ENCODE results near the gene DEFB132.

DEFB132 gene

GRCh38 chr20:235891-236290 is 21.6 kb upstream of the DEFB132 start:
- ATAC-seq, result peak; percentile 89
- TF ChIP-seq, protein P1, sequence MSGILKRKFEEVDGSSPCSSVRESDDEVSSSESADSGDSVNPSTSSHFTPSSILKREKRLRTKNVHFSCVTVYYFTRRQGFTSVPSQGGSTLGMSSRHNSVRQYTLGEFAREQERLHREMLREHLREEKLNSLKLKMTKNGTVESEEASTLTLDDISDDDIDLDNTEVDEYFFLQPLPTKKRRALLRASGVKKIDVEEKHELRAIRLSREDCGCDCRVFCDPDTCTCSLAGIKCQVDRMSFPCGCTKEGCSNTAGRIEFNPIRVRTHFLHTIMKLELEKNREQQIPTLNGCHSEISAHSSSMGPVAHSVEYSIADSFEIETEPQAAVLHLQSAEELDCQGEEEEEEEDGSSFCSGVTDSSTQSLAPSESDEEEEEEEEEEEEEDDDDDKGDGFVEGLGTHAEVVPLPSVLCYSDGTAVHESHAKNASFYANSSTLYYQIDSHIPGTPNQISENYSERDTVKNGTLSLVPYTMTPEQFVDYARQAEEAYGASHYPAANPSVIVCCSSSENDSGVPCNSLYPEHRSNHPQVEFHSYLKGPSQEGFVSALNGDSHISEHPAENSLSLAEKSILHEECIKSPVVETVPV (CRISPR knock-in tag; IDR thresholded peaks at IDR 0.05), result no peak
- TF ChIP-seq ZNF8 (CRISPR knock-in tag; IDR thresholded peaks at IDR 0.05) (no peak), ISL1 (CRISPR knock-in tag; IDR thresholded peaks at IDR 0.05) (no peak), TSHZ2 (CRISPR knock-in tag; IDR thresholded peaks at IDR 0.05) (no peak), ZNF70 (CRISPR knock-in tag; IDR thresholded peaks at IDR 0.05) (no peak), TCF4 (CRISPR knock-in tag; IDR thresholded peaks at IDR 0.05; ENCODE audit: borderline replicate concordance) (no peak), OSR1 (CRISPR knock-in tag; IDR thresholded peaks at IDR 0.05) (no peak), CREB5 (CRISPR knock-in tag; IDR thresholded peaks at IDR 0.05; ENCODE audit: low read depth) (no peak), ARNTL (CRISPR knock-in tag; IDR thresholded peaks at IDR 0.05; ENCODE audit: borderline replicate concordance, low read depth) (no peak), TOX (CRISPR knock-in tag; IDR thresholded peaks at IDR 0.05; ENCODE audit: borderline replicate concordance) (no peak)

- ATAC-seq, result no peak
- TF ChIP-seq PPARA (CRISPR knock-in tag; IDR thresholded peaks at IDR 0.05; ENCODE audit: borderline replicate concordance) (no peak), ZNF8 (CRISPR knock-in tag; IDR thresholded peaks at IDR 0.05) (no peak), ZNF70 (CRISPR knock-in tag; IDR thresholded peaks at IDR 0.05) (no peak), ZC3H10 (CRISPR knock-in tag; IDR thresholded peaks at IDR 0.05) (no peak), ESRRG (CRISPR knock-in tag; IDR thresholded peaks at IDR 0.05) (no peak), OSR1 (CRISPR knock-in tag; IDR thresholded peaks at IDR 0.05) (no peak), ZNF565 (CRISPR knock-in tag; conservative IDR thresholded peaks at IDR 0.05; ENCODE audit: low read depth) (no peak), CSDC2 (CRISPR knock-in tag; IDR thresholded peaks at IDR 0.05) (no peak), ISL1 (CRISPR knock-in tag; IDR thresholded peaks at IDR 0.05) (no peak), GLIS3 (CRISPR knock-in tag; IDR thresholded peaks at IDR 0.05) (no peak), TOX (CRISPR knock-in tag; IDR thresholded peaks at IDR 0.05; ENCODE audit: borderline replicate concordance) (no peak)
- TF ChIP-seq, protein P1 (CRISPR knock-in tag; IDR thresholded peaks at IDR 0.05), result no peak
- TF ChIP-seq, protein P2, sequence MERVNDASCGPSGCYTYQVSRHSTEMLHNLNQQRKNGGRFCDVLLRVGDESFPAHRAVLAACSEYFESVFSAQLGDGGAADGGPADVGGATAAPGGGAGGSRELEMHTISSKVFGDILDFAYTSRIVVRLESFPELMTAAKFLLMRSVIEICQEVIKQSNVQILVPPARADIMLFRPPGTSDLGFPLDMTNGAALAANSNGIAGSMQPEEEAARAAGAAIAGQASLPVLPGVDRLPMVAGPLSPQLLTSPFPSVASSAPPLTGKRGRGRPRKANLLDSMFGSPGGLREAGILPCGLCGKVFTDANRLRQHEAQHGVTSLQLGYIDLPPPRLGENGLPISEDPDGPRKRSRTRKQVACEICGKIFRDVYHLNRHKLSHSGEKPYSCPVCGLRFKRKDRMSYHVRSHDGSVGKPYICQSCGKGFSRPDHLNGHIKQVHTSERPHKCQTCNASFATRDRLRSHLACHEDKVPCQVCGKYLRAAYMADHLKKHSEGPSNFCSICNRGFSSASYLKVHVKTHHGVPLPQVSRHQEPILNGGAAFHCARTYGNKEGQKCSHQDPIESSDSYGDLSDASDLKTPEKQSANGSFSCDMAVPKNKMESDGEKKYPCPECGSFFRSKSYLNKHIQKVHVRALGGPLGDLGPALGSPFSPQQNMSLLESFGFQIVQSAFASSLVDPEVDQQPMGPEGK (CRISPR knock-in tag; IDR thresholded peaks at IDR 0.05; ENCODE audit: borderline replicate concordance), result no peak
- TF ChIP-seq, protein P3, sequence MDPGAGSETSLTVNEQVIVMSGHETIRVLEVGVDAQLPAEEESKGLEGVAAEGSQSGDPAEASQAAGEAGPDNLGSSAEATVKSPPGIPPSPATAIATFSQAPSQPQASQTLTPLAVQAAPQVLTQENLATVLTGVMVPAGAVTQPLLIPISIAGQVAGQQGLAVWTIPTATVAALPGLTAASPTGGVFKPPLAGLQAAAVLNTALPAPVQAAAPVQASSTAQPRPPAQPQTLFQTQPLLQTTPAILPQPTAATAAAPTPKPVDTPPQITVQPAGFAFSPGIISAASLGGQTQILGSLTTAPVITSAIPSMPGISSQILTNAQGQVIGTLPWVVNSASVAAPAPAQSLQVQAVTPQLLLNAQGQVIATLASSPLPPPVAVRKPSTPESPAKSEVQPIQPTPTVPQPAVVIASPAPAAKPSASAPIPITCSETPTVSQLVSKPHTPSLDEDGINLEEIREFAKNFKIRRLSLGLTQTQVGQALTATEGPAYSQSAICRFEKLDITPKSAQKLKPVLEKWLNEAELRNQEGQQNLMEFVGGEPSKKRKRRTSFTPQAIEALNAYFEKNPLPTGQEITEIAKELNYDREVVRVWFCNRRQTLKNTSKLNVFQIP (CRISPR knock-in tag; IDR thresholded peaks at IDR 0.05; ENCODE audit: borderline replicate concordance, low read depth), result no peak
Observed at GRCh38 chr20:237489-237888, 20.0 kb upstream of the DEFB132 start.

DNA sequence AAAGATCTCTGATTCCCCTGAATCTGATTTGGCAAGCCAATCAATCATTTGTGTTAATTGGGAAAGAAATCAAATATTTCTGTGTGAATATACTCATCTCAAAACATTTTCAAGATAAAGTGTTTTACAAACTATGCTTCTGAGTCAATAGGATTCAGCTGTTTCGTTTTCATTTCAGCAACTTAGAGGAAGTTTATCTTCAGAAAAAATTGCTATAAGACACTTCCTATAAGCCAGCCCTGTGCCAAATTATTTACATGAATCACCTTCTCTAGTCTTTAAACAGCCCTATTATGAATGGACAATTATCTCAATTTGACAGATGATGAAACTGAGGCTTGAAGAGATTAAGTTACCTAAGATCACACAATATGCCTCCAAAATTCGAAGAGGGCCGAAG is 19.6 kb upstream of the DEFB132 start:
- no peak for ATAC-seq
- TF ChIP-seq, protein P3 (CRISPR knock-in tag; IDR thresholded peaks at IDR 0.05; ENCODE audit: borderline replicate concordance, low read depth), result no peak
- no peak for TF ChIP-seq OSR1 (CRISPR knock-in tag; IDR thresholded peaks at IDR 0.05)
- TF ChIP-seq, protein P1 (CRISPR knock-in tag; IDR thresholded peaks at IDR 0.05), result no peak
- no peak for TF ChIP-seq ZNF70 (CRISPR knock-in tag; IDR thresholded peaks at IDR 0.05)
- TF ChIP-seq SNAI2 (CRISPR knock-in tag; IDR thresholded peaks at IDR 0.05), result no peak
- TF ChIP-seq RARB (CRISPR knock-in tag; IDR thresholded peaks at IDR 0.05), result no peak
- no peak for TF ChIP-seq ZC3H10 (CRISPR knock-in tag; IDR thresholded peaks at IDR 0.05)
- no peak for TF ChIP-seq ZNF8 (CRISPR knock-in tag; IDR thresholded peaks at IDR 0.05)

All from SK-N-SH treated with all-trans-retinoic acid at 6 μM for 48 hours (cell line).